T-helper 2 cell treated with Interferon-gamma antibody and Interleukin-4, amounts not matched to agents 100 ng/mL and 5 ng/mL, for 36 hours (primary cell): ENCODE measurements around the gene PCDHA7. TPM values are rescaled to one million over a fixed set of nuclear protein-coding genes. Genes with fewer than 3 reads are reported as not detected.

Source experiments
- total RNA-seq: library from RNA; stranded (reverse); gene quantifications from 2 replicates; pipeline ENCODE4 v1.2.3, GENCODE V29; 2022

The PCDHA7 gene
- total RNA-seq, 1 donor from 2014 or later, result not detected

Other genes with a start within 250 kb of the PCDHA7 start
- gene CD14, start 201.1 kb upstream of the PCDHA7 start, total RNA-seq, result 0.27 and 0.32 TPM in 2 replicates
- gene TMCO6, start 194.8 kb upstream of the PCDHA7 start, total RNA-seq, result 36.4 and 38.6 TPM in 2 replicates
- 68.5 and 73.4 TPM in 2 replicates for gene NDUFA2, start 186.6 kb upstream of the PCDHA7 start, total RNA-seq
- 111 and 115 TPM in 2 replicates for gene IK, start 186.4 kb upstream of the PCDHA7 start, total RNA-seq
- 35.9 and 36.9 TPM in 2 replicates for gene WDR55, start 169.4 kb upstream of the PCDHA7 start, total RNA-seq
- 2.8 and 3.2 TPM in 2 replicates for gene DND1, start 160.7 kb upstream of the PCDHA7 start, total RNA-seq
- gene HARS1, start 142.9 kb upstream of the PCDHA7 start, total RNA-seq, result 83.4 and 84.8 TPM in 2 replicates
- gene HARS2, start 142.8 kb upstream of the PCDHA7 start, total RNA-seq, result 31.1 and 33.8 TPM in 2 replicates
- 56.7 and 57.6 TPM in 2 replicates for gene ZMAT2, start 133.8 kb upstream of the PCDHA7 start, total RNA-seq
- not detected in 2 replicates for gene PCDHA1, start 48.1 kb upstream of the PCDHA7 start, total RNA-seq
- gene PCDHA2, start 39.4 kb upstream of the PCDHA7 start, total RNA-seq, result not detected in 2 replicates
- not detected in 2 replicates for gene PCDHA3, start 33.2 kb upstream of the PCDHA7 start, total RNA-seq
- not detected in 2 replicates for gene PCDHA4, start 27.2 kb upstream of the PCDHA7 start, total RNA-seq
- not detected in 2 replicates for gene PCDHA5, start 12.7 kb upstream of the PCDHA7 start, total RNA-seq
- not detected in 2 replicates for gene PCDHA6, start 6.3 kb upstream of the PCDHA7 start, total RNA-seq
- not detected in 2 replicates for gene PCDHA8, start 6.9 kb downstream of the PCDHA7 start, total RNA-seq
- not detected in 2 replicates for gene PCDHA9, start 14.1 kb downstream of the PCDHA7 start, total RNA-seq
- gene PCDHA10, start 21.6 kb downstream of the PCDHA7 start, total RNA-seq, result not detected in 2 replicates
- not detected in 2 replicates for gene PCDHA11, start 34.7 kb downstream of the PCDHA7 start, total RNA-seq
- gene PCDHA12, start 41.0 kb downstream of the PCDHA7 start, total RNA-seq, result not detected in 2 replicates
- not detected in 2 replicates for gene PCDHA13, start 47.9 kb downstream of the PCDHA7 start, total RNA-seq
- not detected in 2 replicates for gene PCDHAC1, start 92.0 kb downstream of the PCDHA7 start, total RNA-seq
- gene PCDHAC2, start 132.2 kb downstream of the PCDHA7 start, total RNA-seq, result not detected in 2 replicates
- not detected in 2 replicates for gene PCDHB1, start 217.1 kb downstream of the PCDHA7 start, total RNA-seq